GM19025 (cell line): Measurements from ENCODE around the gene C5orf58.

ENCODE experiments used
- ATAC-seq: cut with Tn5 transposase; IDR thresholded peaks from one replicate; pipeline ENCODE4 v1.9.1; 2021; ENCODE audit warnings: mild to moderate bottlenecking, low read depth, moderate library complexity; ENCODE audit not compliant: unreplicated experiment

The C5orf58 gene

DNA sequence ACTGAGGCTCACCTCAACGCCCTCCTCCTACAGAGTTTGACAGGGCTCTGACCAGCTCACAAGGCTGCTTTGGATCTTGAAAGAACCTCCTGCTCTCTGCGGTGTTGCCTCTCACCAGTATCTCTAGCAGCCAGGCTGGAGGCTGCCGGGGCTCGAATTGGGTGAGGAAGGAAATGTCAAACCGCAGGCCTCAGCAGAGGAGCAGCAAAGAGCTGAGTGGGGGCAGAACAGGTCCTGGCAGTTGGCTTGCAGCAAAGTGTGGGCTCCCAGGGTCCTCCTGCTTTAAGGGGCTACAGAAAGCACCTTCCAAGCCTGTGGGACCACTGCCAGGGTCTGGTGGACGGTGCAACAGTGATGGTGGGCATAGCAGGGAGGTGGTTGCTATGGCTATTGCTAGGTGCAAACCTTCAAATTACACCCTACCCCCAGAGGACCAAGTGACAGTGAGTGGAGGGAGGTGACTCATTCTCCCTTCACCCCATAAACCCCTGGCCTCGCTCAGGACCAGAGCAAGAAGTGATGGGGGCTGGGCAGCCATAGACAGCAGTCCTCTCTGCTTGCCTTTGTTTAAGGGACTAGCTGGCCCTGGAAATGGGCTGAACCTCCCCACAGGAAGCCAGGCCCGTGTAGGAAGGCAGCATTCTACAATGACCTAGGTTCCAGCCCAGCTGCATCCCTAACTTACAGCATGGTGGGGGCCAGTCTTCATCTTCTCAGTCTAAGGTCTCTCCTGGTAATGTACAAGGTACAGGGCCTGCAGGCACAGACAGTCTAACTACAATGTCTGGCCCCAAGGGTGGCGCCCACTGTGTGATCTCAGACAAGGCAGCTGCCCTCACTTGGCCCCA lies 46.0 kb downstream of the C5orf58 start:
- ATAC-seq, result peak; percentile 88

DNA sequence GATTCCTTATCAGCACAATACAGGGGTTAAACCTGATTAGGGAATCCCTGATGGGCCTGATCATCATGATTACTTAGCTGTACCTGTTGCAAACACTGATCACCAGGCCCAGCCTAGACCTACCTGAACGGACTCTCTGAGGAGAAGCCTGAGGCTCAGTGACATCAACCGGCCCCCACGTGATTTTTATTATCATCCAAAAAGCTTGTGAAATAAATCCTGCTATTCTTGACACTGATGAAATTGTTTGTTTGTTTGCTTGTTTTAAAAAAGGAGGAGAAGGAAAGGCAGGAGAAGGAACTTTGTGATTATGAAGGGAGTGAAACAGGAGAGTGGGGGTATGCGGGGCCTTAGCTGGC lies 46.7 kb downstream of the C5orf58 start:
- ATAC-seq, result no peak

DNA sequence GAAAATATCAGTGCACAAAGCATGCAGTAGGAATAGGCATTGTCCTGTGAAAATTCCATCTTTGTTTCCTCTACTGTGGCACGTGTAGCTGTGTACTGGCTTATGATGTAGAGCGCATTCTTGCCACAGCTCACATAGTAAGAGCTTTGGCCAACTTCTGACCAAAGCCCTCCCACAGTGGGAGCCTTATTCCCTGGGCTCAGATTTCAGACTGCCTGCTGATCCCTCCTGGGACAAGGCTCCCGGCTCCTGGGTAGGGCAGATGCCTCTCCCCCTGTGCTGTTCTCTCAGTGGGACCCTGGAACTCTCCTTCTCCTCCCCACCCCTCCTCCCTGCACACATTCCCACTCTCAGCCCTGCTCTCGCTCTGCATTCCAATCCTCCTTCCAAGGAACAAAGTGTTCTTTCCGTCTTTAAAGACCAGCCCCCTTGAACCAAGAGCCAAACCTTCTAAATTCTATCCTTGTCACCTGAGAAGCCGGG lies 47.3 kb downstream of the C5orf58 start:
- ATAC-seq, result no peak

DNA sequence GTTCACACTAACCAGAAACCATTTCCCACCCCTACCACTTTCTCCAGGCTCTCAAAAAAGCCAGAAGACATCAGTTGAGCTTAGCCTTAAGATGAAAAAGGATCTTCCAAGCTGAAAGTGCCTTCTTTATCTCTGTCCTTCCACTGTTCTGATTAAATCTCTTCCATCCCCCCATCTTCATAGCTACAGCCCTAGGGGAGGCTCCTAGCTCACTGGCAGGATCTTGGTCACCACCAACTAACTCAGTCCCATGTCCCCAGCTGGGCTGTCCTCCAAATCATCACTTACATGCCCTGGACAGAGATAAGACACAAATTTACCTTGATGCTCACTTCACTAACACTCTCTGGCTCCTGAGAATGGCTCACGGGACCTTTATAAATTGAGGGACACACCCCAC lies 50.5 kb downstream of the C5orf58 start:
- ATAC-seq, result no peak

DNA sequence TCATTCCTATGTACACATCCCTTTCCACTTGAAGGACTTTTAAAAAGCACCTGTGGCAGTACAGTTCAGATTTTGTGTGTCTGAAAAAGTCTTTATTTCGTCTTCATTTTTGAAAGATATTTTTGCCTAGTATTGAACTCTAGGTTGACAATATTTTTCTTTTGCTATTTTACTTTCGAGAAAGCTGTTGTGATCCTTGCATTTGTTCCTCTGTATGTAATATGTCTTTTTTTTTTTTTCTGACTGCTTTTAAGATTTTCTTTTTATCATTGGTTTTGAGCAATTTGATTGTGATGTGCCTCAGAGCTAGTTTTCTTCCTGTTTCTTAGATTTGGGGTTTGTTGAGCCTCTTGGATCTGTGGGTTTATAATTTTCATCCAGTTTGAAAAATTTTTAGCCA lies 51.4 kb downstream of the C5orf58 start:
- no peak for ATAC-seq

DNA sequence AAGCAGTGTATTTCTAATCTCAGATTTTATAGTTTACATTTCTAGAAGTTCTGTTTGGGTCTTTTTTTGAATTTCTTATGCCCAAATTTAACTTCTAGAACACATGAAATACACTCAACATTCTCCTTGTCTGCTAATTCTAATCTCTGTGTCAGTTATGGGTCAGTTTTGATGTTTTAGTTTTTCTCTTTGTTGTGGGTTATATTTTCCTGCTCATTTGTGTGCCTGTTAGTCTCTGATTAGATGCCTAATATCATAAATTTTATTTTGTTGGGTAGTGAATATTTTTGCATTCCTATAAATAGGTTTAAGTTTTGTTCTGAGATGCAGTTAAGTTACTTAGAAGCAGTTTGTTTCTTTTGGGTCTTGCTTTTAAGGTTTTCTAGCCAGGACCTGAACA lies 52.4 kb downstream of the C5orf58 start:
- no peak for ATAC-seq

DNA sequence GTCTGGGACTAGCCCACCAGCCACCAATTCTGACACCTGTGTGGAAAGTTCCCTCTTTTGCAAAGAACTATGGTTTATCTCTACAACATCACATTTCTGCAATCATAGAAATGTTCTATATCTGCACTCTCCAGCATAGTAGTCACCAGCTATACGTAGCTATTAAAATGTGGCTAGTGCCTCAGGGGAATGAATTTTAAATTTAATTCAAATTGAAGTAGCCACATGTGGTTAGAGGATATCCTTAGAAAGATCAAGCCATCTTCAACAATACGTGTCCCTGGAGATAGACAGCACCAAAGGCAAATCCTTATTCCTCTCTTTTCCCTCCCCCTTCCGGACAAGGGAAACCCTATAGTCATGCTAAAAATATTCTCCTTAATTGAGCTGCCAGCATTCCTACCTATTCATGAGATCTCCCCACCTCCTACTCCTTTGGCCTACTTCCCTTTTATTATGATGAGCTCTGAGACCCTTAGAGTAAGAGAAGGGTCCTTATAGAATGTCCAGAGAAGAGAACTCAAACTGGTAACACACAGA lies 53.7 kb downstream of the C5orf58 start:
- no peak for ATAC-seq

DNA sequence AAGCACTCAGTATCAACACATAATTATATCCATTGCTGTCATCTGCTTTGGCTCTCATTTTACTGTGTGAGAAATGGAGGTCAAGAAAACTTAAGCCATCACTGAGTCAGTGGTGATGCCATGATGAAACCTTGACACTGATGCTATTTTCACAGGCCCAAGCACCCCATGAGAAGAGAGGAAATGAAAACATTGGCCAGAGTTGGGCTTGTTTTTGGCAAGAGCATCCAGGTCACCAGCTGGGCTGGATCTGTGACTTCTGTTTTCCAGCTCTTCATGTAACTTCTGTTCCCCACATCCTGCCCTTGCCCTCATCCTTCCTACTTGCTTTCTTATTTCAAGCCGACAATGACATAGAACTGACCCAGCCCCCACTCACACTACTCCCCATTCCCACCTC lies 54.7 kb downstream of the C5orf58 start:
- ATAC-seq, result no peak

DNA sequence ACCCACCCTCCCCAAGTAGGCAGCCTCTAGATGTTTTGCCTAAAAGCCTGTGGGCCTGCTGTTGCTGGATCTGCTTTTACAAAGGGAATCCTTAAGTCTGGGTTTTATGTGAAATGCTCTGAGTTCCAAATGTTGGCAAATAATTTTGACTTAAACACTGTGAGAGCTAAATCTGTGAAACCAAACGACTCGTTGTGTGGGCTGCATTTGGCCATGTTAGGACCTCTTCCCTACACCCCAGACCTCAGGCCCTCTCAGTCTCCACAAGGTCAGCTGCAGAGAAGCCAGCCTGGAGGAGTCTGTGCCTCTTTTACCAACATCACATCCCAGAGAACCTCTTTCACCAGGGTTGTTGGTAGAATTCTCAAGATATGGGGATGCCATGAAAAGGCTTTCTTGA lies 55.4 kb downstream of the C5orf58 start:
- no peak for ATAC-seq

DNA sequence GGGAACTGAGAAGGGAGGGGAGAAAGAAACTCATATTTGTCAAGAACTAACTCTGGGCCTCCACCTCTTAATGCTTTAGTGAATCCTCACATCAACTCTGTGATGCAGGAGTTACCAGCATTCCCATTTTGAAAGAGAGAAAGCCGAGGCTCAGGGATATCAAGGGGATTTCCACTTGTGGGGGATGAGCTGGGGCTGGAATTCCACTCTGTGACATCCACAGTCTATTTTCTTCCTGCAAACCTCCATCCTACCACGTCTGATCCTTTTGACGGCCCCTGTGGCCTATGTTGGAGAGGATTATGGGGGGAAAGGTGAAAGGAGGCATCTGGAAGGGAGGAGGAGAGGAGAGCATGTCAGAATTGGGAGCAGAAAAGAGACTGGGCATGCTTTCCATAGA lies 55.8 kb downstream of the C5orf58 start:
- ATAC-seq, result no peak

DNA sequence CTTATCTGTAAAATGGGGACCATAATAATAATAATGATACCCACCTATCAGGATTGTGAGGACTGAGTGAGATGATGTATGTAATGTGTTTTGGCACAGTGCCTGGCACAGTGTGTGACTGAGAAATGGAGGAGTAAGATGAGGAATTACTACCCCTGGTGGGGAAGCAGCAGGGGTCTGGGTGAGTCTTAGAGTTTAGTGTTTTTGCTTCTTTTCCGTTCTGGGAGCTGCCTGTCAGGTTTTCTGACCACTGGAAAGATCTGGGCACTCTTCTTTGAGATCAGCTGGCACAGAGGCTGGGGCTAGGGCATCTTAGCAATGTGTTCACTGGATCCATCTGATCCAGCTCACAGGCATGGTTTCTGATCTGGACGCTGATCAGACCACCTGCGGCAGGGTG lies 56.3 kb downstream of the C5orf58 start:
- no peak for ATAC-seq

DNA sequence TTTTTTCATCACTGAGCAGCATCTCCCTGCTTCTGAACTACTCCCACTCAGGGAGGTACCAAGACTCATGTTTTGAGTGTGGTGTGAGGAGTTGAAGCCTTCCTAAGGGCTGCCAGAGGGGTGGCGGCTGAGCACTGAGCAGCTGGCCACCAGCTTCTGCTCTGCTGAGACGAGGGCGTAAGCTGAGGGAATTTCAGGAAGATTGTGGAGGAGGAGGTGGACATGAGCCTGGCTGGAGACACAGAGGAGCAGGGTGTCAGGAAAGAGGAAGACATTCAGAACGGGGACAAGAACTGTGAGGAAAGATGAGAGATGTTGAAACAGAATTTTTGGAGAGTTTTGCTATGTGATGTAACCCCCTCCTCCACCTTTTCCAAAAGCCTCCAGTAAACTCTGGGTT lies 57.0 kb downstream of the C5orf58 start:
- no peak for ATAC-seq

DNA sequence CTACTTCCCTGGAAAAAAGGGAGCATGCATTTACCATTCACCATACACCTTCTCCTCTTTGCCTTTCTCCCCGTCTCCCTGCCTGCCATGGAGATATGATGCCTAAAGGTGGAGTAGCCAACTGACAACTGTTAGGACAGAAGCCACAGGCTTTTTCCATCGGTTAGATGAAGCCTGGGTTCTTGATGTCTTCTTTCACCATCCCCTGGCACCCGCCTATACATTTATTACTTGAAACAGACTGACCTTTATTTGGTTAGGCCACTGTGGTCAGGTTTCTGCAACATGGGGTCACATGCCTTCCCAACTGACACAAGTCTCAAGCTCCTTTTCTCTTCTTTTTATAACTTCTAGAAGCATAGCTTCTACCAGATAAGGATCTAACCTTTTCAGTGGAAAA lies 57.7 kb downstream of the C5orf58 start:
- ATAC-seq, result no peak

DNA sequence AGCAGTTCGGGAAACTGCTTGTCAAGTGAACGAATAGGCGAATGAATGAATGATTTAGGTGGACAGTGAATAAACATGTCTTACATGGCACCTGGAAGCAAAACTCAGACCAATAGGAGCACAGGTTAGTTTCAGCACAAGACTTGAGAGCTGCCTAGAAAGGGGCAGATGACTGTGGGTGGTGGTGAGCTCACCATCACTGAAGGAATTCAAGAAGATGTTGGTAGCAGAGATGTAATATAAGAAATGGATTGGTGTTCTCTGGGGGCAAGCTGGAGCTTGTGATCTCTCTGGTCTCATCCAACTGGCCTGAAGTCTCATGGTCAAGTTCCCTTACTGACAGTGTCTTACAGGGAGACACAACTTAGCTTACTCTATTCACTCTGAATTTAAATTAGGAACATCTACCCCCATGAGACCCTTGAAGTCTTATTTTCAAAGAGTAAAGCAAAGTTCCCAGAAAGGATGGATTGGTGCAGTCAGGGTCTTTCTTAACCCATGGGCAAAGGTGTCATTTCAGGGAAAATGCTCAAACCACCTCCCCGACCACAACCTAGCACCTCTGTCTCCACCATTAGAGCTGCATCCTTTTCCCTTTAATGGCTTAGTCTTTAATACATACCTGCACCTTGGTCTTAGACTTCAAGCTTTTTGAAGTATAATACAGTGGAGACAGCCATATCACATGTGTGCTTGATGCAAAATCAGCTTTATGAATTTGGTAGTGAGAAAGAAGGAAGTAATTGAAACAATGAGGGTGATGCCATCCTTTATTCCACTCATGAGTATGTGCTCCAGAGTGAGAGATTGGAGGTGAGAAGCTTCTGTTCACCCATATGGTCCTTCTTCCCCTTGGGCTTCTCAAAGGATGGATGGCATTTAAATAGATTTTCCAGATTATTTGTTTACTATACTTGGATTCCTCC lies 59.7 kb downstream of the C5orf58 start:
- no peak for ATAC-seq

DNA sequence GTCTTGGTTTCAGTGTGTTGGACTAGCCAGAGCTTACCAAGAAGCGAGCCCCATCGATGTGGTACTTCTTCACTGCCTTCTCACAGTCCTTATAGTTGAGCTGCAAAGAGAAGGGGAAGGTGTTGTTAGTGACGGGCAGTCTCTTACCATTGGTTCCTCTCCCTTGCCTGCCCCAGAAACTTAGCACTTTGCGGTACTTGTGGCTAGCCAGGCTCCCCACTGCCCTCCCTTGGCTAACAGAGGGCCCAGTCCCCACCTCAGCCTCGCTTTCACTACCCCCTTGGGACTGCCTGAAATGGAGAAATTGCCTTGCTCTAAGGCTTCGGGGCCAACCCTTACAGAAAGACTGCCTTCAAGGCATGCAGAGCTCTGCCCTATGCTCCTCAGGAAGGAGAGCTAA lies 60.5 kb downstream of the C5orf58 start:
- ATAC-seq, result peak; percentile 74

DNA sequence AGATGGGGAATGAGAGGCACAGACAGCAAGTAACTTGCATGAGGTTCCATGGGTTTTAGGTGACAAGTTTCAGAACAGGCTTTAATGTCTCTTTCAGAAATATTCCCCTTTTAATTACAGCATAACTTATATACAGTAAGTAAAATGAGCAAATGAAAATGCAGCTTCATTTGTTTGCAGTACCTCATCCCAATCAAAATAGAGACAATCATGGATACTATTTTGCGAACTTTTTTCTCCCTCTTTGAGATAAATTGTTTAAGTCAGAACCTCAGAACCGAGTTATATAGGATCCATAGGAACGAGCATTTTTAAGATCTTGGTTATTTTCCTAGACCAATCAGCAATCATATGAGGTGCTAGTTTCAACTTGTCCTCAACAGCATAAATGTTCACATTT lies 61.3 kb downstream of the C5orf58 start:
- ATAC-seq, result no peak

DNA sequence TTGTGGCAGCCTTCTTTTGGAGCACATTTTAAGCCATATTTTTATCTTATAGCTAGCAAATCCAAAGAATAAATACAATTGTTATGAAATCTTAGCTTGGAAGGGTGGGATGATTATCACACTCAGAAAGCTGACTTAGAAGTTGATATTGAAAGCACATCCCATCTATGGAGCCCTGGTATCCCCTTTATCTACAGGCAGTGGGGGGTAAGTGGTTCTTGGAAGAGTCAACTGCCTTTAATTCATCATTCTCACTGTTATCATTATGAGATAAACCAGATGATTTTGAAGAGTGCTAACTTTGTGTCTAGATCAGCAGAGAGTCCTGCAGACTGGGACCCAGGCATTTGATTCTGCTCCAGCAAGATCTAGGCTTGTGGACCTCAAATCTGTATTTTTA lies 61.8 kb downstream of the C5orf58 start:
- no peak for ATAC-seq
